AG04449 (cell line): Measurements from ENCODE around the gene CCDC116.
"Not testable (repeated sequence)": the region's sequence is repeated elsewhere in the genome, so short reads cannot be mapped to it uniquely, and the experiment has no call there.

Source experiments
- CTCF ChIA-PET: fragments of 350-600 bp; formaldehyde crosslinking; extraction: SDS; loops from one replicate; lab custom pipeline; 2021; ENCODE audit warnings: antibody characterized with exemption; lab: Yijun Ruan, JAX
- POLR2A ChIA-PET: fragments of 400-600, 350-600 bp; formaldehyde crosslinking; extraction: SDS; loops from one replicate; lab custom pipeline; 2020; ENCODE audit warnings: antibody characterized with exemption, inconsistent platforms; lab: Yijun Ruan, JAX
- DNase-seq: peaks from one replicate; pipeline ENCODE4 v3.0.0-alpha.2; 2010; ENCODE audit warnings: low read depth, low spot score
- H3K4me3 ChIP-seq: 2 replicates; pipeline ENCODE4 v1.5.1; 2011; ENCODE audit warnings: low read depth, mild to moderate bottlenecking, control low read depth, low read length
- TF ChIP-seq, protein P1 (sequence below): IDR thresholded peaks from one replicate; pipeline ENCODE4 v1.5.1; 2011; ENCODE audit warnings: mild to moderate bottlenecking, moderate library complexity, low read length, control low read depth, inconsistent platforms; ENCODE audit not compliant: insufficient read depth; ENCODE audit errors: missing control alignments

Gene CCDC116

GRCh38 chr22:21669026-21669425 lies 36.5 kb downstream of the CCDC116 start:
- ChIA-PET POLR2A (no interaction called here), CTCF (no interaction called here)
- H3K4me3 ChIP-seq, result no peak overlapping the region
- no peak for DNase-seq
- TF ChIP-seq, protein P1, sequence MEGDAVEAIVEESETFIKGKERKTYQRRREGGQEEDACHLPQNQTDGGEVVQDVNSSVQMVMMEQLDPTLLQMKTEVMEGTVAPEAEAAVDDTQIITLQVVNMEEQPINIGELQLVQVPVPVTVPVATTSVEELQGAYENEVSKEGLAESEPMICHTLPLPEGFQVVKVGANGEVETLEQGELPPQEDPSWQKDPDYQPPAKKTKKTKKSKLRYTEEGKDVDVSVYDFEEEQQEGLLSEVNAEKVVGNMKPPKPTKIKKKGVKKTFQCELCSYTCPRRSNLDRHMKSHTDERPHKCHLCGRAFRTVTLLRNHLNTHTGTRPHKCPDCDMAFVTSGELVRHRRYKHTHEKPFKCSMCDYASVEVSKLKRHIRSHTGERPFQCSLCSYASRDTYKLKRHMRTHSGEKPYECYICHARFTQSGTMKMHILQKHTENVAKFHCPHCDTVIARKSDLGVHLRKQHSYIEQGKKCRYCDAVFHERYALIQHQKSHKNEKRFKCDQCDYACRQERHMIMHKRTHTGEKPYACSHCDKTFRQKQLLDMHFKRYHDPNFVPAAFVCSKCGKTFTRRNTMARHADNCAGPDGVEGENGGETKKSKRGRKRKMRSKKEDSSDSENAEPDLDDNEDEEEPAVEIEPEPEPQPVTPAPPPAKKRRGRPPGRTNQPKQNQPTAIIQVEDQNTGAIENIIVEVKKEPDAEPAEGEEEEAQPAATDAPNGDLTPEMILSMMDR, result no peak

- no peak for DNase-seq
- TF ChIP-seq, protein P1, result no peak
- POLR2A ChIA-PET, result no interaction called here
- CTCF ChIA-PET, result no interaction called here
- H3K4me3 ChIP-seq, result no peak overlapping the region
Measured at GRCh38 chr22:21672107-21672629, 39.6 kb downstream of the CCDC116 start.

DNA sequence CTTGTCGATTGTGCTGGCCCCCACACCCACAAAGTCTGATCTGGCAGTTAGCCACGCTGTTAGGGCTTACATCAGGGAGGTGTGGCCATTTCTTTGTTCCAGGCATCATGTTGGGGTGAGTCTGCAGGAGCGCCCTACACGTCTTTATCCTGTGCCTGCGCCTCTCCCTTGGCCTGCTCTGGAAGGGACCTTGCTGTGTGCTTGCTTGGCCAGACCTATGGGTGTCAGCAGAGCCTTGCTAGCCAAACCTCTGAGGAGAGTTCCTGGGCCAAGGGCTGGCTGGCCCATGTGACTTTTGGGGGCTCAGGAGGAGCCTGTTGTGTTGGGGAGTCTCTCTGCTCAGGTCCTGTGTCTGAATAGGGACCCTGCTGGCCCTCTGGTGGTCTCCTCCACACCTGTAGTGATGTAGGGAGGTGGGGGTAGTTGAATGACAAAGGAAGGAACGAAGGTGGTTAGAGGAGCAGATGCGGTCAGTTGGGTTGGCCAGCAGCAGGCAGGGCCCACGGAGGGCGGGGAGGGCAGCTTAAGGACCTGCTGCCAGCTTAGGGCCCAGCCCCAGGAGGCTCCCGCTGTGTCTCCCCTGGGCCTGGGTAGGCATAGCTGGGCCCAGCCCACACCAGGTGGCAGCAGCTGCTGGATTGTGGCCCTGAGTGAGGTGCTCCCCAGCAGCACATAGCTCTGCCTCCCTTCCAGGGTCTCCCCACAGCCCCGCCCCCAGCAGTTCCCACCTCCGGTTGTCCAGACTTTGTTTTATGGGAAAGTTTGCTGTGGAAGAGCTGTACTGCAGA lies 41.2 kb downstream of the CCDC116 start:
- no peak overlapping the region for H3K4me3 ChIP-seq
- CTCF ChIA-PET, result no interaction called here
- no peak for DNase-seq
- TF ChIP-seq, protein P1, result no peak
- POLR2A ChIA-PET, result no interaction called here

- POLR2A ChIA-PET, result interaction anchor here (1.3 kb wide), 1 partner anchor 16 kb away, joined by 3 read pairs; no protein-coding TSS in a partner anchor
- no peak overlapping the region for H3K4me3 ChIP-seq
- no peak for DNase-seq
- TF ChIP-seq, protein P1, result no peak
- CTCF ChIA-PET, result no interaction called here
Measured at GRCh38 chr22:21674638-21675245, 42.2 kb downstream of the CCDC116 start.

DNA sequence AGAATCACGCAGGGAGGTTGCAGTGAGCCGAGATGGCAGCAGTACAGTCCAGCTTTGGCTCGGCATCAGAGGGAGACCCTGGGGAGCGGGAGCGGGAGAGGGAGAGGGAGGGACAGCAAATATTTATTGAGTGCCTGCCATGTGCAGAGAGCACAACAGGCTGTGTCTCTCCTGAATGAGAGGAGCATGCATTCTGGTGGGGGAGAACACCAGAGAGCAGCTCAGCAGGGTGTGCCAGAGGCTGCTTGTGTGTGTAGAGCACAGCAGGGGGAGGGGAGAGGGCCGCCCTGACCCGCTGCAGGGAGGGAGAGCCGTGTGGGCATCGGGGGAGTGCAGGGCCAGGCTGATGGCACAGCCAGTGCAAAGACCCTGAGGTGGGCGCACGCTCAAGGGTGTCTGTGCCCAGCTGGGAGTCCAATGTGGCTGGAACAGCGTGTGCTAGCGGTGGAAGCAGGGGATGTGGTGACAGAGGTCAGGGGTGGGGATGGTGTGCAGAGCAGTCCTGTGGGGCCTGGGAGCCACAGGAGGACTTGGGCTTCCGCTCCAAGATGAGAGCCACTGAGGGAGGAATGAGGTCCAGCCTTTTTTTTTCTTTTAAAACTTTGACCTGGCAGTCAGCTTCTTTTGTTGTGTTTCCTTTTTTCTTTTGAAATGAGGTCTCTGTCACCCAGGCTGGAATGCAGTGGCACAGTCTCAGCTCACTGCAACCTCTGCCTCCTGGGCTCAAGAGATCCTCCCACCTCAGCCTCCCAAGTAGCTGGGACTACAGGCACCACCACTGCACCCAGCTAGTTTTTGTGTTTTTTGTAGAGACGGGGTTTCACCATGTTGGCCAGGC lies 45.3 kb downstream of the CCDC116 start:
- ChIA-PET CTCF (no interaction called here), POLR2A (no interaction called here)
- no peak overlapping the region for H3K4me3 ChIP-seq
- TF ChIP-seq, protein P1, result no peak
- no peak for DNase-seq

DNA sequence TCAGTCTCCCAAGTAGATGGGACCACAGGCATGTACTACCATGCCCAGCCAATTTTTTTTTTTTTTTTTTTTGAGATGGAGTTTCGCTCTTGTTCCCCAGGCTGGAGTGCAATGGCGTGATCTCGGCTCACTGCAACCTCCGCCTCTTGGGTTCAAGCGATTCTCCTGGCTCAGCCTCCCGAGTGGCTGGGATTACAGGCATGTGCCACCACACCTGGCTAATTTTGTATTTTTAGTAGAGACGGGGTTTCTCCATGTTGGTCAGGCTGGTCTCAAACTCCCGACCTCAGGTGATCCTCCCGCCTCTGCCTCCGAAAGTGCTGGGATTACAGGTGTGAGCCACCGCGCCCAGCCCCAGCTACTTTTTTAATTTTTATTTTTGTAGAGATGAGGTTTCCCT lies 46.3 kb downstream of the CCDC116 start:
- DNase-seq, POLR2A ChIA-PET, CTCF ChIA-PET, H3K4me3 ChIP-seq: not testable (repeated sequence)
